Ectodermal cell (in vitro differentiated cells): Measurements from ENCODE around the gene COA7.
A peak's percentile ranks its signal among the peaks of the same experiment; 100 is the strongest.

Experiments
- H3K27ac ChIP-seq: 2 replicates; pipeline ENCODE4 v1.7.0; 2013; ENCODE audit warnings: mild to moderate bottlenecking, low read depth, low read length; ENCODE audit not compliant: insufficient read depth, poor library complexity, severe bottlenecking
- H3K27me3 ChIP-seq: 2 replicates; pipeline ENCODE4 v1.7.0; 2013; ENCODE audit warnings: mild to moderate bottlenecking, low read length; ENCODE audit not compliant: insufficient read depth, control insufficient read depth, poor library complexity, severe bottlenecking
- H3K36me3 ChIP-seq: one replicate; pipeline ENCODE4 v1.7.0; 2013; ENCODE audit warnings: low read length; ENCODE audit not compliant: control insufficient read depth, insufficient read depth
- H3K4me1 ChIP-seq: one replicate; pipeline ENCODE4 v1.7.0; 2013; ENCODE audit warnings: low read length; ENCODE audit not compliant: control insufficient read depth, insufficient read depth
- H3K4me3 ChIP-seq: 2 replicates; pipeline ENCODE4 v1.7.0; 2013; ENCODE audit warnings: low read depth, low read length, control low read depth; ENCODE audit not compliant: insufficient read depth
- H3K9me3 ChIP-seq: 2 replicates; pipeline ENCODE4 v1.7.0; 2013; ENCODE audit warnings: mild to moderate bottlenecking, low read length, moderate library complexity; ENCODE audit not compliant: control insufficient read depth
- WGBS, 2 experiments: methylation state at CpG; one replicate each; pipeline ENCODE4 v1.1.7; 2013; ENCODE audit warnings: missing lambda C conversion rate in 2 of 2; 5-methylcytosine and 5-hydroxymethylcytosine counted together

COA7 gene

GRCh38 chr1:52684545-52684944 is 13.6 kb downstream of the COA7 start:
- Histone ChIP-seq H3K9me3 (no peaks in the 10 kb centered on the region), H3K36me3 (peaks cover 5% of the 10 kb centered on the region), H3K27ac (no peak overlapping the region), H3K27me3 (no peaks in the 10 kb centered on the region), H3K4me3 (no peak overlapping the region), H3K4me1 (no peaks in the 10 kb centered on the region)
- WGBS, 2 experiments = 86 to 100% methylated on average over 1 of the region's 1 CpG

GRCh38 chr1:52683367-52683940 is 14.7 kb downstream of the COA7 start:
- Histone ChIP-seq H3K9me3 (no peaks in the 10 kb centered on the region), H3K27ac (no peak overlapping the region), H3K4me3 (no peak overlapping the region), H3K4me1 (peaks cover 2% of the 10 kb centered on the region), H3K27me3 (no peaks in the 10 kb centered on the region), H3K36me3 (peaks cover 5% of the 10 kb centered on the region)
- 93 to 97% methylated on average over 4 of the region's 4 CpGs for WGBS, 2 experiments

GRCh38 chr1:52681136-52681535 is 17.0 kb downstream of the COA7 start:
- WGBS, 2 experiments = 95% methylated on average over 4 of the region's 4 CpGs

GRCh38 chr1:52680353-52680752 is 17.8 kb downstream of the COA7 start:
- 91 to 94% methylated on average over 3 of the region's 3 CpGs for WGBS, 2 experiments
- no peak overlapping the region for H3K4me3 ChIP-seq
- no peaks in the 10 kb centered on the region for H3K36me3 ChIP-seq
- no peaks in the 10 kb centered on the region for H3K9me3 ChIP-seq
- no peaks in the 10 kb centered on the region for H3K27me3 ChIP-seq
- no peak overlapping the region for H3K27ac ChIP-seq
- peaks cover 2% of the 10 kb centered on the region for H3K4me1 ChIP-seq

More at GRCh38 chr1:52681136-52681535, 17.0 kb downstream of the COA7 start:
- Histone ChIP-seq H3K4me1 (peaks cover 2% of the 10 kb centered on the region), H3K9me3 (no peaks in the 10 kb centered on the region), H3K27me3 (no peaks in the 10 kb centered on the region), H3K36me3 (no peaks in the 10 kb centered on the region), H3K27ac (no peak overlapping the region), H3K4me3 (no peak overlapping the region)

- Histone ChIP-seq H3K4me1 (peaks cover 2% of the 10 kb centered on the region), H3K27me3 (no peaks in the 10 kb centered on the region), H3K4me3 (no peak overlapping the region), H3K27ac (peak overlapping the region; percentile 16), H3K9me3 (no peaks in the 10 kb centered on the region), H3K36me3 (no peaks in the 10 kb centered on the region)
- WGBS, 2 experiments = 80 to 85% methylated on average over 5 of the region's 5 CpGs
Observed at GRCh38 chr1:52679498-52679897, 18.6 kb downstream of the COA7 start.

- Histone ChIP-seq H3K36me3 (no peaks in the 10 kb centered on the region), H3K4me3 (no peak overlapping the region), H3K9me3 (no peaks in the 10 kb centered on the region), H3K27ac (no peak overlapping the region), H3K27me3 (no peaks in the 10 kb centered on the region), H3K4me1 (peaks cover 2% of the 10 kb centered on the region)
- WGBS, 2 experiments = 8 to 16% methylated on average over 1 of the region's 1 CpG
Observed at GRCh38 chr1:52679048-52679447, 19.1 kb downstream of the COA7 start.

- WGBS, 2 experiments = 91 to 95% methylated on average over 6 of the region's 6 CpGs
Observed at GRCh38 chr1:52677076-52677806, 20.9 kb downstream of the COA7 start.

GRCh38 chr1:52676249-52676903 is 21.8 kb downstream of the COA7 start:
- no peak overlapping the region for H3K27ac ChIP-seq

More at GRCh38 chr1:52677076-52677806, 20.9 kb downstream of the COA7 start:
- Histone ChIP-seq H3K27ac (no peak overlapping the region), H3K36me3 (no peaks in the 10 kb centered on the region), H3K4me3 (no peak overlapping the region), H3K27me3 (no peaks in the 10 kb centered on the region), H3K9me3 (no peaks in the 10 kb centered on the region), H3K4me1 (peaks cover 2% of the 10 kb centered on the region)

GRCh38 chr1:52674497-52675384 is 23.4 kb downstream of the COA7 start:
- 66 to 76% methylated on average over 6 of the region's 6 CpGs for WGBS, 2 experiments
- Histone ChIP-seq H3K27ac (no peak overlapping the region), H3K4me3 (no peak overlapping the region), H3K9me3 (no peaks in the 10 kb centered on the region), H3K4me1 (peaks cover 2% of the 10 kb centered on the region), H3K27me3 (no peaks in the 10 kb centered on the region), H3K36me3 (no peaks in the 10 kb centered on the region)

More at GRCh38 chr1:52676249-52676903, 21.8 kb downstream of the COA7 start:
- 79 to 83% methylated on average over 8 of the region's 8 CpGs for WGBS, 2 experiments
- no peaks in the 10 kb centered on the region for H3K36me3 ChIP-seq
- H3K4me3 ChIP-seq = no peak overlapping the region
- H3K27me3 ChIP-seq = no peaks in the 10 kb centered on the region
- no peaks in the 10 kb centered on the region for H3K9me3 ChIP-seq
- H3K4me1 ChIP-seq = peaks cover 2% of the 10 kb centered on the region
